OCI-M2 (cell line): ENCODE data around the gene TTLL4.

Experiments
- DNase-seq: peaks from one replicate; lab custom pipeline; 2025; ENCODE audit not compliant: unreplicated experiment; lab: John Stamatoyannopoulos, UW

TTLL4 gene

GRCh38 chr2:218711550-218711929 lies 905 bp downstream of the TTLL4 start:
- DNase-seq: no peak

DNA sequence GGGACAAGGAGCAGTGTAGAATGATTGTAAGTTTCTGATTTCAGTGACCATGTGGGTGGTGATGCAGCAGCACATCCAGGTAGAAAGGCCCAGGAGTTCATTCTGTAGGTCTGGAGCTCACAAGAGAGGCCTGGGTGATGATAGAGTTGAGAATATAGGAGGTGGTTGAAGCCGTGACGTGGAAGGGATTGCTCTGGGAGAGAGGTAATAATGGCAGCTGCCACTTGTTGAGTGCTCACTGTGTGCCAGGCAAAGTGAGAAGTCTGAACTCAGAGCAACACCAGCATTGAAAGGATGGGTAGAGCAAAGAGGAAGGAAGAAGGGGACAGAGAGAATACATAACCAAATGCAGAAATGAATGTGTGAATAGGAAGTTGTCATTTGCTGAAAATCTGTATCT lies 3.3 kb downstream of the TTLL4 start:
- no peak for DNase-seq

- DNase-seq: no peak
These were observed 5.4 kb downstream of the TTLL4 start for GRCh38 chr2:218716070-218716469.

- no peak for DNase-seq
These were observed 6.6 kb downstream of the TTLL4 start for GRCh38 chr2:218717262-218717661.

GRCh38 chr2:218718058-218718457 lies 7.4 kb downstream of the TTLL4 start:
- DNase-seq: no peak

DNA sequence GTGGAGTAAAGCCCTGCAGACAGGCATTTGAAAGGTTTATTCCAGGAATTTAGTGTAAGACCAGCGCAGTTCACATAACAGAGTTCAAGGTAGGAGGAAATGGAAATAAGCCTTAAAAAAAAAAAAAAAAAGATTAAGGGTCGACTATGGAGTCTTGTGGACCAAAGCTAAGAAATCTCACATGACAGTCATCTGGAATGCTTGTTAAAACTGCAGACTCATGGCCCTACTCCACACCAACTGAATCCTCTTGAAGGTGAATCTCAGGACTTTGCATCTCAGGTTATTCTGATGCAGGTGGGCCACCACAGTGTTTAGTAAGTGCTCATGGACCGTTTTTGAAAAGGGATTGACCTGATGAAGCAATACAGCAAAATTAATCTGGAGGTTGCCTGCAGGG lies 8.8 kb downstream of the TTLL4 start:
- no peak for DNase-seq

DNA sequence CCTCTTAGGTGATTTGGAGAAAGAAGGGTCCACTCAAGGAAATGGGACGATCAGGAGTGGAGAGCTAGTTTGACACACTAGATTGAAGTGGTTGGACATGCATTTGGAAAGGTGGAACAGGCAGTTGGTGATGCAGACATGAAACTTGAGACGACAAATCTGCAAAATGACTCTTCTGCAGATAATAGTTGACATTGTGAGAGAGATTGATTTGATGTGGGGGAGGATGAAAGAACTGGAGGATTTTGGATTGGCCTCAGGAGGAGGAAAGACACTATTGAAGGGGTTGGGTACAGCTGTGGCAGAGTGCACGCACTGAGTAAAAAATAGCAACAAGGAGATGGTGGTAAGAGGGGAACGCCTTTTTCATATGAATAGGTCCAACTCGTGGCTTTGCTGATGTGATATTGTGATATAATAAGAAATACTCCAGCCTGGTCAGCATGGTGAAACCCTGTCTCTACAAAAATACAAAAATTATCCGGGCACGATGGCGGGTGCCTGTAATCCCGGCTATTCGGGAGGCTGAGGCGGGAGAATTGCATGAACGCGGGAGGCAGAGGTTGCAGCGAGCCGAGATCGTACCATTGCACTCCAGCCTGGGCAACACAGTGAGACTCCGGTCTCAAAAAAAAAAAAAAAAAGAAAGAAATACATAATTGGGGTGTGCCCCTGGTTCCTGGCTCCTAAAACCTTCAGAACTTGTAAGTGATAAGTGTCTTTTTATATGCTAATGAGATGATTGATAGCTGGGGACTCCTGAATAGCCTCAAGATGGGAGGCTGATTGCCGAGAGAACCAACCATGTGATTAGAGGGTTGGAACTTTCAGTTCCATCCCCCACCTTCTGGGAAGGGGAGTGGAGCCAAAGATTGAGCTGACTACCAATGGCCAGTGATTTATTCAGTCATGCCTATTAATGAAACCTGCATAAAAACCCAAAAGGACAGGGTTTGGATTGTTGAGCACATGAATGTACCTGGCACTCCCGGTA lies 9.7 kb downstream of the TTLL4 start:
- DNase-seq: no peak

DNA sequence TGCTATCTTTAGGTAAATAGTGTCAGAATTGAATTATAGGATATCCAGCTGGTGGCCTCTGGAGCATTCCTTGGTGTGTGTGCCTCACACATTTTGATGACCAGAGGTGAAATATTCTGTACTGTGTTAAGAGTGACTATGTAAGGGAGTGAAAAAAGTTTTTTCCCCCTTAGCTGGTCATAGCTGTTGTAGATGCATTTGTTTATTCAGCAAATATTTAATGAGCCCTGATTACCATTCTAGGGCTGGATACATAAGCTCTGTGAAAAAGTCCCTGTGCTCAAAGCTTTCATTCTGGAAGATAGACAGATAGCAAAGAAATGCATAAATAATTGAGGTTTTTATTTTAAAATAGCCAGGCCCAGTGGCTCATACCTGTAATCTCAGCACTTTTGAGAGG lies 10.9 kb downstream of the TTLL4 start:
- no peak for DNase-seq

- DNase-seq: no peak
These were observed 11.3 kb downstream of the TTLL4 start for GRCh38 chr2:218721934-218722333.

- no peak for DNase-seq
These were observed 11.8 kb downstream of the TTLL4 start for GRCh38 chr2:218722419-218722818.

DNA sequence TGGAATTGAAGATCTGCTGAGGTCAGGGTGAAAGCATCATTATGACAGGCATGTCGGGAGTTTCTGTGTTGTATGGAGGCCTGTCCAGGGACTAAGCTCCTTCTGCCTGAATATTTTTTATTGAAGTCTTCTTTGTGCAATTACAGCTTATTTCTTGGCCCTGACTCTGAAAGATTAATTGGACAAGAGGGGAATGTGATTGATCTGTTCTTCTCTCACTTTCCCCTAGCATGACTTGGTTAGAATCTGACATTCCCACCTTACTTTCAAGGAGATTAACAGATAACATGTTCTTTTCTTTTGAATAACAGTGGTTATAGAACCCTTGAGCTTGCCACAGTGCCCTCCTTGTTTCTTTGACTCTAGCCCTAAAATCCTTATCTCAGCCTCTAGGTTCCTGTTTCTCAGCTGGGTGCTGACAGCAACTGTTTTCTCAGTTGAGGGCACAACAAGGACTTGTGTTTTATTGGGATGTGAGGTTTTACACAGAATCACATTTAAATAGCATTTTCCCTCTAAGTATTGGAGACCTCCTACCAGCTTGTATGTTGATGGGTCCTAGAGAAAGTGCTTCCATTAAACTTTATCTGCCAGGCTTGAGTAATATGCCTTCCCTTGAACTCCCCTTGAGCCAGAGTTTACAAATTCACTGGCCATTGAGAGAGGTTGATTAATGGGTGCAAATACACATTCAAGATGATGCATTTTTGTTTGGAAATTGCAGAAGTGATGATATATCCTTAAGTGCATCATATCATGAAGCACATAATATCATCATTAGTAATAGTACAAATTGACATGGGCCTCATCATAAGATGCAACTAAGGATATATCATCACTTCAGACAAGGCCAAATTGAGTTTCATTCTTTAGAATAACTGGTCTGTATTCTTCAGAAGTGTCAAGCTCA lies 12.5 kb downstream of the TTLL4 start:
- DNase-seq: no peak

DNA sequence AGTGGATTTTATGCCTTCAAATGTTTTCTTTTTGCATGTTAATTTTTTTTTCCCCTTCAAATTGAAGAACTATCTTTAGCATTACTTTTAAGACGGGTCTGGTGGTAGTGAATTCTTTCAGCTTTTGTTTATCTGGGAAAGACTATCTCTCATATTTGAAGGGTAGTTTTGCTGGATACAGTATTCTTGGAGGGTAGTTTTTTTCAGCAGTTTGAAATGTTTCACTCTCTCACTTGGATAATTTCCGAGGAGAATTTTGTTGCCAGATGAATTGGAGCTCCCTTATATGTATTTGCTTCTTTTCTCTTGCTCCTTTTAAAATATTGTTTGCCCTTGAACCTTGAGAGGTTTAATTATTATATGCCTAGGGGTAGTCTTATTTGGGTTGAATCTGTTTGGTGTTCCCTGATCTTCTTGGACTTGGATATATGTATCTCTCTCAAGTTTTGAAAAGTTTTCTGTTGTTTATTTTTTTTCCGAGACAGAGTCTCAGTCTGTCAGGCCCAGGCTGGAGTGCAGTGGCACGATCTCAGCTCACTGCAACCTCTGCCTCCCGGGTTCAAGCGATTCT lies 15.5 kb downstream of the TTLL4 start:
- no peak for DNase-seq

- DNase-seq: no peak
These were observed 17.0 kb downstream of the TTLL4 start for GRCh38 chr2:218727502-218728165.

- DNase-seq: no peak
These were observed 19.0 kb downstream of the TTLL4 start for GRCh38 chr2:218729640-218730039.

- DNase-seq: no peak
These were observed 21.6 kb downstream of the TTLL4 start for GRCh38 chr2:218732052-218732760.

DNA sequence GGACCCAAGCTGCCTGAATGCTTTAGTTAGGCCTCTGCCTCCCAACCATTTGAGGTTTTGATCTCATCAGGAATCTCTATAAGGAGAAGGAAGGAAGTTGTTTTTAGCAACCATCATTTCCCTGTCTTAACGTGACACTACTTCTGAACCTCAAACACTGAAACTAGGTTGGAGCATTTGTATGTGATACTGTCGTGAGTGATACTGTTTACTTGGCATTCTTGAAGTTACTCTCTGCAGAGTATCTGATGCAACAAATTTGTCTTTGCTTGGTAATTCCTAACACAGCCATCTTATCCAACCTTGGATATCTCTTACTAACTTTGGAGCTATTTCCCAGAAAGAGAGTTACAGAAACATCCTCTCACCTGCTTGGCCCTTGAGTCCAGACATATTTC lies 22.1 kb downstream of the TTLL4 start:
- no peak for DNase-seq

- DNase-seq: no peak
These were observed 22.8 kb downstream of the TTLL4 start for GRCh38 chr2:218733171-218734021.

DNA sequence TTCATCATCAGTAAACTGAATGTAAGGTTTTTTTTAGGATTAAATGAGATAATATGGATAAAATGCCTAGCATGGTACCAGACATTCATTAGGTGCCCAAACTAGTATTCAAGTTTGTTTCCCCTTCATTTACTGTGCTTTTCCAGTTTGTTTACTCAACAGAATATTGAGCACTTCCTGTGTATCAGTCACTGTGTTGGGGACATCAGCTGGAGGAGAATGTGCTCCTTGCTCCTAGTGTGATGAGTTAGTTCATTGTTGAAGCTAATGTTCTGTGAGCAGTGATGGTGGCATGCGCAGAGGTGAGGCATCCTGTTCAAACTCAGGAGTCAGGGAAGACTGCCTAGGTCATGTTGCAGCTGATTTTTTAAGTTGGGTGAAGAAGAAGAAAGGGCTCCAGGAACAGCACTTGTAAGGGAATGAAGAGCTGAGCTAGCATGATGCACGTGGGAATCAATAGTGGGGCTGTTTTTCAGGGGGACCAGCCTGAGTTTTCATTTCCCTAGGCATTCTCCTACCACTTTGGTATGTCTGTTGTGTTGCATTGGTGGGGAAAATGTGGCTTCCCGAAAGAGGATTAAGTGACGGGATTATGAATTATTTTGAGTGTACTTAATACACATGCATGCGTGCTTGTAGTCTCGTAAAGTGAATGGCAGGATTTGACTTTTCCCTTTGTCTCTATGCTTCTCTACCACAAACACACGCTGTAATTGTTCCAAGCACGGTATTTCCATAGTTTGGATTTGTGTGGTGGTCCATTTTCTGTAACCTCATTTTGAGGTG lies 23.7 kb downstream of the TTLL4 start:
- no peak for DNase-seq

GRCh38 chr2:218736531-218736930 lies 25.9 kb downstream of the TTLL4 start:
- no peak for DNase-seq
